ENCODE results near the gene ACBD4.

Gene ACBD4

DNA sequence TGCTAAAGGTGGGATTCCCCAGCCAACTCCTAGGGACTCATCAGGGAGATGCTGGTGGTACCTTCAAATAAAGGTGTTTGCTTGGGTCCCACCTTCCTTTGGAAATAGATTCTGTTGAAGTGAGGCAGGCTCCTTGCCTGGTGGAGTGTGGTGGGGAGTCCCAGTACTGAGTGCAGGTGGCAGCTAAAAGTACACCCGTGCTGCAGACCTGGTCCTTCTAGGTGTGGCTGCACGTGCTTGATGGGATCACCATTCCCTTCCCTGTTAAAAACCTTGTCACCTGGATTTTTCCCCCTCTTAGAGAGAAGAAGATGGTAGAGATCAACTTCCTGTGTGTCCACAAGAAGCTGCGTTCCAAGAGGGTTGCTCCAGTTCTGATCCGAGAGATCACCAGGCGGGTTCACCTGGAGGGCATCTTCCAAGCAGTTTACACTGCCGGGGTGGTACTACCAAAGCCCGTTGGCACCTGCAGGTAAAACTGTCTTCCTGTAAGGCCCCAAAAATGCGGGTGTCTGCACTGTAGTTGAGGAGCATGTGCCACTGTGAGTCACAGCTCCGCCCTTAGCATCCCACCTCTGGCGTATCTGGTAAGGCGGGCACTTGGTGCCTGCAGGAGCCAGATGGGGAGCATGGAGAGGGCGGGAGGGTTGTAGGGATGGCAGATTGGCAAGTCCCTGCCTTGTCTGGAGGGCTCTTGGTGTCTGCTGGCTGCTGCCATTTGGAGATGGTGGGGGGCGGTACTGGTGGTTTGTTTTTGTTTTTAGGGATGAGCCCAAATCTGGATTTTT, 37.2 kb upstream of the ACBD4 start:
- no peak for DNase-seq (ENCODE audit: low read depth in 1 of 2, low spot score in 1 of 2)
- Histone ChIP-seq H3K27ac (replicated peaks) (no peak overlapping the region), H3K27me3 (ENCODE audit: insufficient read depth, poor library complexity, severe bottlenecking) (no peaks in the 10 kb centered on the region), H3K4me3 (replicated peaks; ENCODE audit: insufficient read depth, low read length) (no peak overlapping the region)
- TF ChIP-seq SPI1 (IDR thresholded peaks at IDR 0.05; ENCODE audit: borderline replicate concordance, low read depth): no peak
- no peak for TF ChIP-seq POLR2AphosphoS5 (IDR thresholded peaks at IDR 0.05; ENCODE audit: low read depth)
- no peak for TF ChIP-seq GABPA (IDR thresholded peaks at IDR 0.05; ENCODE audit: low read depth)
- TF ChIP-seq, protein P1, sequence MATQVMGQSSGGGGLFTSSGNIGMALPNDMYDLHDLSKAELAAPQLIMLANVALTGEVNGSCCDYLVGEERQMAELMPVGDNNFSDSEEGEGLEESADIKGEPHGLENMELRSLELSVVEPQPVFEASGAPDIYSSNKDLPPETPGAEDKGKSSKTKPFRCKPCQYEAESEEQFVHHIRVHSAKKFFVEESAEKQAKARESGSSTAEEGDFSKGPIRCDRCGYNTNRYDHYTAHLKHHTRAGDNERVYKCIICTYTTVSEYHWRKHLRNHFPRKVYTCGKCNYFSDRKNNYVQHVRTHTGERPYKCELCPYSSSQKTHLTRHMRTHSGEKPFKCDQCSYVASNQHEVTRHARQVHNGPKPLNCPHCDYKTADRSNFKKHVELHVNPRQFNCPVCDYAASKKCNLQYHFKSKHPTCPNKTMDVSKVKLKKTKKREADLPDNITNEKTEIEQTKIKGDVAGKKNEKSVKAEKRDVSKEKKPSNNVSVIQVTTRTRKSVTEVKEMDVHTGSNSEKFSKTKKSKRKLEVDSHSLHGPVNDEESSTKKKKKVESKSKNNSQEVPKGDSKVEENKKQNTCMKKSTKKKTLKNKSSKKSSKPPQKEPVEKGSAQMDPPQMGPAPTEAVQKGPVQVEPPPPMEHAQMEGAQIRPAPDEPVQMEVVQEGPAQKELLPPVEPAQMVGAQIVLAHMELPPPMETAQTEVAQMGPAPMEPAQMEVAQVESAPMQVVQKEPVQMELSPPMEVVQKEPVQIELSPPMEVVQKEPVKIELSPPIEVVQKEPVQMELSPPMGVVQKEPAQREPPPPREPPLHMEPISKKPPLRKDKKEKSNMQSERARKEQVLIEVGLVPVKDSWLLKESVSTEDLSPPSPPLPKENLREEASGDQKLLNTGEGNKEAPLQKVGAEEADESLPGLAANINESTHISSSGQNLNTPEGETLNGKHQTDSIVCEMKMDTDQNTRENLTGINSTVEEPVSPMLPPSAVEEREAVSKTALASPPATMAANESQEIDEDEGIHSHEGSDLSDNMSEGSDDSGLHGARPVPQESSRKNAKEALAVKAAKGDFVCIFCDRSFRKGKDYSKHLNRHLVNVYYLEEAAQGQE (IDR thresholded peaks at IDR 0.05; ENCODE audit: insufficient replicate concordance, low read depth): no peak
- TF ChIP-seq, protein P2, sequence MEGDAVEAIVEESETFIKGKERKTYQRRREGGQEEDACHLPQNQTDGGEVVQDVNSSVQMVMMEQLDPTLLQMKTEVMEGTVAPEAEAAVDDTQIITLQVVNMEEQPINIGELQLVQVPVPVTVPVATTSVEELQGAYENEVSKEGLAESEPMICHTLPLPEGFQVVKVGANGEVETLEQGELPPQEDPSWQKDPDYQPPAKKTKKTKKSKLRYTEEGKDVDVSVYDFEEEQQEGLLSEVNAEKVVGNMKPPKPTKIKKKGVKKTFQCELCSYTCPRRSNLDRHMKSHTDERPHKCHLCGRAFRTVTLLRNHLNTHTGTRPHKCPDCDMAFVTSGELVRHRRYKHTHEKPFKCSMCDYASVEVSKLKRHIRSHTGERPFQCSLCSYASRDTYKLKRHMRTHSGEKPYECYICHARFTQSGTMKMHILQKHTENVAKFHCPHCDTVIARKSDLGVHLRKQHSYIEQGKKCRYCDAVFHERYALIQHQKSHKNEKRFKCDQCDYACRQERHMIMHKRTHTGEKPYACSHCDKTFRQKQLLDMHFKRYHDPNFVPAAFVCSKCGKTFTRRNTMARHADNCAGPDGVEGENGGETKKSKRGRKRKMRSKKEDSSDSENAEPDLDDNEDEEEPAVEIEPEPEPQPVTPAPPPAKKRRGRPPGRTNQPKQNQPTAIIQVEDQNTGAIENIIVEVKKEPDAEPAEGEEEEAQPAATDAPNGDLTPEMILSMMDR (IDR thresholded peaks at IDR 0.05; ENCODE audit: insufficient read depth, low read length): no peak

DNA sequence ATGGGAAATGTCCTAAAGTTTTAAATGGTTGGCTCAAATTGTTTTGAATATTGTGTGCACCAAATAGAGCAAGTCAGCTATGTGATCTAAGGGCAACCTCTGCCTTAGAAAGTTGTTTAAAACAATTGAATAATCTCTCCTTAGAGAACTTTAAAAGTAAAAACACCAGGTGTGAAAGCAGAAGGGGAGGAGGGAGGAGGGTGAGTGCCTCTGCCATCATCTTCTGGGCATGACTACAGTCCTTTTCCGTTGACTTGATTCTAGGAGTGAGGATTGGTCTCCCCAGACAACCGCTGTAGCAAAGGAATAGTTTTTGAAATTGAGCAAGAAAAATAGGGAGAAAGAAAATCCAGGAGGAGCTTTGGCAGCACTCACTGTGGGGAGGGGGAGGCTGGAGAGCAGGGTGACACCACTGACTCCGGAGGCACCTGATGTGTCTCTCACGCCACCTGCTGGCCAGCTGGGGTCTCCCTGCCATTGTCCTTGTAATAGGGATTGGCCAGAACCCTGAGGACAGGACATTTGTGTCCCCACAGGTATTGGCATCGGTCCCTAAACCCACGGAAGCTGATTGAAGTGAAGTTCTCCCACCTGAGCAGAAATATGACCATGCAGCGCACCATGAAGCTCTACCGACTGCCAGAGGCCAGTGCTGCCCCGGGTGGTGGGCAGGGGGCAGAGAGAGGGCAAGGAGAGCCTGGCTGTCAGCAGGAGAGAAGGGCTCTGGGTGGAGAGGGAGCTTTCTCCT, 36.4 kb upstream of the ACBD4 start:
- peak; percentile 38 to 87 for DNase-seq (ENCODE audit: low read depth in 1 of 2, low spot score in 1 of 2)
- Histone ChIP-seq H3K4me3 (replicated peaks; ENCODE audit: insufficient read depth, low read length) (no peak overlapping the region), H3K27ac (replicated peaks) (no peak overlapping the region), H3K27me3 (ENCODE audit: insufficient read depth, poor library complexity, severe bottlenecking) (no peaks in the 10 kb centered on the region)
- no peak for TF ChIP-seq GABPA (IDR thresholded peaks at IDR 0.05; ENCODE audit: low read depth)
- TF ChIP-seq, protein P2 (IDR thresholded peaks at IDR 0.05; ENCODE audit: insufficient read depth, low read length): peak; percentile 95

DNA sequence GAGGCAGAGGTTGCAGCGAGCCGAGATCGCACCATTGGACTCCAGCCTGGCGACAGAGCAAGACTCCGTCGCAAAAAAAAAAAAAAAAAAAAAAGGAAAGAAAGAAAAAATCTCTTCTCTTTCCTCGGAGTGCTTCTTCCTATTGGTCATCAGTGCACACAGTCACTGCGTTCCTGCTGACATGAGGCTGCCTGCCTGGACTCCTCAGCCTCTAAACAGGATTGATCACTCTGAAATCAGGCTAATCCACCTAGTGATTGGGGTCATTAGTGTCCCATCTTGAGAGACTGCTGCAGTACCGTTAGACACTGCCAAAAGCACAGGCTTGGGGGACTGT, 34.0 kb upstream of the ACBD4 start:
- H3K27me3 ChIP-seq (ENCODE audit: insufficient read depth, poor library complexity, severe bottlenecking): no peaks in the 10 kb centered on the region
- H3K4me3 ChIP-seq (replicated peaks; ENCODE audit: insufficient read depth, low read length): no peak overlapping the region
- TF ChIP-seq POLR2AphosphoS5 (IDR thresholded peaks at IDR 0.05; ENCODE audit: low read depth) (no peak), GABPA (IDR thresholded peaks at IDR 0.05; ENCODE audit: low read depth) (no peak), SPI1 (IDR thresholded peaks at IDR 0.05; ENCODE audit: borderline replicate concordance, low read depth) (no peak)
- TF ChIP-seq, protein P1 (IDR thresholded peaks at IDR 0.05; ENCODE audit: insufficient replicate concordance, low read depth): no peak
- TF ChIP-seq, protein P2 (IDR thresholded peaks at IDR 0.05; ENCODE audit: insufficient read depth, low read length): no peak

More for the DNA sequence above, 34.0 kb upstream of the ACBD4 start:
- H3K27ac ChIP-seq (replicated peaks): no peak overlapping the region
- no peak for DNase-seq (ENCODE audit: low read depth in 1 of 2, low spot score in 1 of 2)
